Effector CD8-positive, alpha-beta T cell (primary cell): ENCODE measurements around the gene PLSCR5.

Experiments
- DNase-seq: peaks from one replicate; lab custom pipeline; 2025; lab: John Stamatoyannopoulos, UW
- total RNA-seq, 4 experiments: gene quantifications; one replicate each; lab custom pipeline; 2026; lab: John Stamatoyannopoulos, UW

Gene PLSCR5, protein sequence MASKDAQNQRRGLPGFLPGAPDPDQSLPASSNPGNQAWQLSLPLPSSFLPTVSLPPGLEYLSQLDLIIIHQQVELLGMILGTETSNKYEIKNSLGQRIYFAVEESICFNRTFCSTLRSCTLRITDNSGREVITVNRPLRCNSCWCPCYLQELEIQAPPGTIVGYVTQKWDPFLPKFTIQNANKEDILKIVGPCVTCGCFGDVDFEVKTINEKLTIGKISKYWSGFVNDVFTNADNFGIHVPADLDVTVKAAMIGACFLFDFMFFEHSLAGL
- total RNA-seq = 0 reads per million in 4 experiments

DNA sequence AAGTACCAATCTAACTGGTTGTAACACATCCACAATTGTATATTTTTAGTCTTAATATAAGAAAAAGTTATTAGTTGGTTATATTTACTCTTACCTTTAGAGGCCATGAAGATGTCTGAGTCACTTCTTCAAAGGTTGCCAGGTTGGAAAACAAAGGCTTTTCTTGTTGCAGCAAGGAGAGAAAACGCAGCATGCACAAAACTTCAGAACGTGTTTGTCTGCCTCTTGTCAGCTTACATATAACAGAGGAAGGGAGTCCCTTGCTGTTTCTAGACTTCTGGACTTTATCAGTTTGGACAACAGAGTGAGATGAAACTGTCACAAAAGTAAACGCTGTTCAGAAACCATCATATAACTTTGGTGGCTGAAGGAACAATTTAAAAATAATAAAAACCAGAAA is at the start of gene PLSCR5:
TSS of gene PLSCR5 (minus strand) at position 241 of the 400 bp plus-strand sequence. CDS start at position 107, 134 bp downstream.
- no peak for DNase-seq

DNA sequence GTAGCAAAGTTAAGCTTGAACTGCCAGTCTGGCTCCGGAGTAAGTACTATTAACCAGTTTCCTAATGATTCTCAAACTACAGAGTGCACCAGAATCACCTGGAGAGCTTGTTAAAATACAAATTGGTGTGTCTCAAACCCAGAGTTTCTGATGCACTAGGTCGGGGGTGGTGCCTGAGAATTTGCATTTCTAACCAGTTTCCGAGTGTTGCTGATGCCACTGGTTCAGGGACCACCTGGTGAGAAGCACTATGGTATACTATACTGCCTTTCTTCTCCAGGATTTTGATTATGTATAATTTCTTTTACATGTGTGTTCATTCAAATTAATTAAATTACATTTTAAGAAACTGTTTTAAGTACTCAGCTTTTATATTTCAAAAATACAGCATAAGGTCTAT is 48.8 kb upstream of the PLSCR5 start:
- no peak for DNase-seq

DNA sequence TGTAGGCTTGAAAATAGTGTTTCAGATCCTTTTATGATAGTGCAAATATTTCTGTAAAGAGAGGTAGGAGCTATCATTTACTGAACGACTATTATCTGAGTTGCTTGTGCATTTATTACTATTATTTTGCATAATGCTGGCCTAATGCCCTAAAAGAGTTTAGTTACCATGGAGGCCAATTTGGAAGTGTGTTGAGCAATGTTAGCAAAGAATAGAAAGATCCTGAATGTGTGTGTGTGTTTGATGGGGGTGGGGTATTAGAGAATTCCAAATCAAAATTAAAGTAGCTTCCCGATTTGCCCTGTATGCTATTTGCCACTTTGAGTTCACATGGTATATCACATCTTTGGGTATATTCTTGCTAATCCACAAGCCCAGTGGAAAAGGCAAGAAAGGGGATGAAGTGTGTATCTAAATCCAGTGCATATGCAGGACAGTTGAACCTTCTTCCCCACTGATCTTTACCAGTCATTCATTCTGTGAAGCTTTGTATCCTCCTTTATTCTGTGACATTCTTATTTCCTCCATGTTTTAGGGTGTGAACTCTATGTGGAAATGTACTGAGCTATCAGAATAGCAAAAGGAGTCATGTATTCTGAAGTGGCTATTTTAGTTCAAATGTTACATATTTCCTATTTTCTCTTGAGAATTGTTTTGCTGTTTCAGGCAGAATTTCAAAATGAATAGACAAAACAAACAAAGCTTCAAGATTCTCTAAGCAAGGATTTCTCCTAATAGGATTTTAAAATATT is 45.7 kb upstream of the PLSCR5 start:
- no peak for DNase-seq

DNA sequence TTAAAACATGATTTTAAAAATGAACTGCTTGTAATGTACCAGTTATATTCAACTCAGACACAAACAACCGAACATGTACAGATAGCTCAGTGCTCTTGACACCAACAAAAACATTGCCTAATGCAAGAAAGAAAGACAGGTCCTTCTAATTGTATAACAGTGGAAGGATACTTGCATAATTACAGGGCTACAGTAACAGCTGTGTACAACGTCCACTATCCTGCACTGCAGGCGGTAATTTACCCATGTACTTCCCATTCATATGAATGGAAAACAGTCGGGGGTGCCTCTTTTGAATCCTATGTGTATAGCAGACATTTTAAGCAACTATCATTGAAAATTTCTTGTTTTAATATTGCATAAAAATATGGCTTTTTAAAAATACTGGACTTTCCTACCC is 41.1 kb upstream of the PLSCR5 start:
- DNase-seq = no peak

DNA sequence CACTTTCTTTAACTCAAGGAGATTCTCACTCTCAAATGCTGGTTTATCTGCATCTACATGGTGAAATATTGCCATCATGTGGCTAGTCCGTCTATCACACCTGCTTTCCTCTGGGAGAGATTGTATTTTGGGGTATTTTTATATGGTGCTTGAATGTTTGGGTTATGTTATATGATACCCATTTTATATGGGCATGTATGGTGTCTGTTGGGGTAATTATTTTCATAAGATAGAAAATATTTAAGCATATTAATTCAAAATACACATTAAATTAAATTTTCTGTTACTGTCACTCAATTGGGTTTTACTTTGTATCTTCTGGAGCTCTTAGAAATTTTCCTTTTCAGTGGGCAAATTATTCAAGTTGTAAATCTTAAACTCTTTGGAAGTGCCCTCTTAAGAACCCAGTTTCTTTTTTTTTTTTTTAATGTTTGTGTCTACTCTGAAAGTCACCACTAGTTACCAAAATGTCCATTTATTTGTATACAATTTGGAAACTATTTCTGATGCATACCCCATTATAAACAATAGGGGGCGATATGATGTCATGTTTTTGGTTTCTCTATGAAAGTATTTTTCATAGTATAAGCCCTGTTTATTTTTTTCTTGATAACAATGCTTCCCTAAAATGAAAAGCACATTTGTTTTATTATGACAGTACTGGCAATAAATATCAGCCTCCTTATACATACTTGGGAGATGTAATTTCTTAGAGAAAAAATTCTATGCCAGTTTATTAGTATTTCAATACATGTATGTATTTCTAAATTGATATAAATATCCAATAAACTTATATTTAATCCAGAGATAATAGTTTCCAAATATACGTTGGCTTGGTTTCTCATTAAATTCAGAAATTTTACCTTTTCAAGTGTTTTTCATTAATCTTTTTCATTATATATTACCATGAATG is 36.1 kb upstream of the PLSCR5 start:
- DNase-seq = no peak

DNA sequence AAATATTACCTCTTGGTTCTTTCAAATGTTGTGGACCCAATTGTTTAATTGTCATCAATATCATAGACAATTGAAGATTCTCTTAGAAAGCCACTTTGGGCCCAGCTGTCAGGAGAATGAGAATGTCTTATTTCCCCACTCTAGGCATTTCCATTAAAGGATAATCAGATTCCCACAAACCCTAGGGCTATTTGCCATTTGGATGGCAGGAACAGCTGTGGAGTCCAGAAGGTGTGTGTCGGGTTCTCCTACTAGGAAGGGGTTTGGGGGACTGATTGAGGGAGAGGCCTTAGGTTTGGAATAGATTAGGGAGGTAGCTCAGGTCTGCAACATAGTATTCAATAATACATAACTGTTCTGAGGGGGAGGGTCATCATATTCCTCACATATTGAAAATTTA is 35.2 kb upstream of the PLSCR5 start:
- DNase-seq = no peak

DNA sequence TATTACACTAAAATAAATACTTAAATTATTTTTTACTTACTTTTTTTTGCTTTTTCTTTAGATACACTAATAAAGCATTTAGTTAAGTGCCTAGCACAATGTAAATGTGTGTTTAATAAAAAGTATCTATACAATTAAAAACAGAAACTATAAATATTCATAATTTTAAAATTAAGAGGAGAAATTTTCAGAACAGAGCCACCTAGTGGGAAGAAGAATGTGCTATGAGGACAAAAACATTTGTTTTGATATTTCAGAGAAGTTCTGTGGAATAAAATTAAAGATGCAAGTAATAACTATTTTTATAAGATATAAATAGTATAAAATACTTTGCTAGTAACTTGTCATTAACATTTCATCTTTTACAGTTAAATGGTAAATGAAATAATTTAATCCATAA is 33.6 kb upstream of the PLSCR5 start:
- DNase-seq = no peak

DNA sequence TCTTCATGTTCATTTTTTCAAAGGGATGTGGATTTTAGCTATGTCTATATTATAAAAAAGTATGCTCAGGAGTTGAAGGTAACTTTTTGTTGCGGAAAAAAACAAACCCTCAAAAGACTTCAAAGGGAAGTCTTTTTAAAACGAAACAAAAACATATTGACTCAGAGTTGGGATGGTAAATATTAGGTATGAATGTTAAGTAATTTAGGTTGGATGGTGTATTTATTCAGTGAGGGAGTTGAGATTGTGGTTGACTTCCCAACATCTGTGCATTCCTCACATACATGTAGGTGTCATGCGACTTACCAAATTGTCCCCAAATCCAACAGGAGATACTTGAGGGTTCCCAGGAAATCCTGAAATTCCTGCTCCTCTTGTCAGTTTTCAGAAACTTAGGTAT is 32.7 kb upstream of the PLSCR5 start:
- DNase-seq = no peak

DNA sequence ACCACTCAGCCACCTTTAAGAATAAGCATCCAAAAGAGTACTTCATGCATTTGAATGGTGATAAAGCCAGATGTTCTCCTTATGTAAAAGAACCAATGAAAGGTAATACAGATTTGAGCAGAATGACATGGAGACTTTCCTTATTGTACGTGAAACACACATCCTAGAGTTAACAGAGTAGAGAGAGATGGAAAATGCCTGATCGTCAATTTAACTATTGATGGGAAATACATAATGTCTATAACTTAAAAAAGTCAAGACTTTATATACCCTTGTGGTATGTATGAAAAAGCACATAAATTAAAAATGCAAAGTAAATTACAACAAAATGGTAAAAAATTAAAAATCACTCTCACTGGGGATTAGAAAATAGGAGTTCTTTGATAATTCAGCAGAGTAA is 31.7 kb upstream of the PLSCR5 start:
- no peak for DNase-seq

DNA sequence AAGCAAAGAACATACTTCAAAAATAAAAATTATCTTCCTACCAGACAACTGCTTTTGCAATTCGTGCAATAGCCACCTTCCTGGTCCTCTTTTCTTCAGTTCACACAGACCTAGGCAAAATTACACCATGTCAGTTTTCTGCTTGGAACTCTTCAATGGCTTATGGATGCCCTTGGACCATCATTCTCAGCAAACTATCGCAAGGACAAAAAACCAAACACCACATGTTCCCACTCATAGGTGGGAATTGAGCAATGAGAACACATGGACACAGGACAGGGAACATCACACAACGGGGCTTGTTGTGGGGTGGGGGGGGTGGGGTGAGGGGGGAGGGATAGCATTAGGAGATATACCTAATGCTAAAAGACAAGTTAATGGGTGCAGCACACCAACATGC is 29.2 kb upstream of the PLSCR5 start:
- DNase-seq = no peak

DNA sequence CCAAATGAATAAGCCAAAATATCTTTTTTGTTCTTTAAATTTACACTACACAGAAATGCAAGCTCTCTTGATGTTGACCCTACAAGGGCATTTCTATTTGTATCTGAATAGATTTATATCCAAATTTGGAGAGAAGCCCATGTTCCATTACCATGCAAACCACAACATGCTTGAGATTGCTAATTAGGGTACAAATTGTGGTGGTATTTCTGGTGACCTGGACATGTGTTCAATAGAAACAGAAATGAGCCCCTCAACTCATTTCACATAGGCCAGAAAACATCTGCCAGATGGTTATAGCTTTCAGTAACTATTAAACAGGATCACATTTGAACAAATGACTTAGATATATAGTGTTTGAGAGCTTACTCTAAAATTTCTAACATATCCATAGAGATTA is 23.5 kb upstream of the PLSCR5 start:
- DNase-seq = no peak

DNA sequence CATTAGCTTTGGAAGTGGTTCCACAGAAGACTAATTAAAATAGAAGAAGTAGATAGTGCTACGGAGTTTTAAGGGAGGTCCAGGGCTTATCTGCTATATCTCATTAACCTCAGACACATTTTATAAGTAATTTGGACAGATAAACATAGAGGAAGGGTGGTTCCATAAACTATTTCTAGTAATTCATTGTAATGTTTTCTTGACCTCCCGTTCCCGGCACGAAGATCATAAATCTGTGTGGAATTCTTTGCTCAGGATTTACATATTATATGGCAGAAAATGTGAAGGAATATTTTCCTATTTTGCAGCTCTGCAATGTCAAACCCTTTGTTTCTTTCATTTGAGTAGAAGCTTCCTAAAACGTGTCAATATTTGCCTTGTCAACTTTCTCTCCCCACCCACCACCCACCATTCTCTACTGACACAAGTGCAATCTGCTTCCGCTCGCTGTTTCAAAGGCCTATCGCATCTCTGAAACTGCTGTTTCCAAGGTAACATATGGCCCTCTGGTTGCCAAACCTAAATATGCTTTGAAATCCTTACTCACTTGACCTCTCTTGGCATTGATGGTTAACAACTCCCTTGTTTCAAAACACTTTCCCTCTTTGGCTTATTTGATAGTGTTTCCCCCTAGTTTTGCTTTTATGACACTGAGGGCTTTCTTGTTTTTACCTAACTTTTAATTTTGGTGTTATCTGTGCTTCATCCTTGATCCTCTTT is 21.4 kb upstream of the PLSCR5 start:
- DNase-seq = no peak

DNA sequence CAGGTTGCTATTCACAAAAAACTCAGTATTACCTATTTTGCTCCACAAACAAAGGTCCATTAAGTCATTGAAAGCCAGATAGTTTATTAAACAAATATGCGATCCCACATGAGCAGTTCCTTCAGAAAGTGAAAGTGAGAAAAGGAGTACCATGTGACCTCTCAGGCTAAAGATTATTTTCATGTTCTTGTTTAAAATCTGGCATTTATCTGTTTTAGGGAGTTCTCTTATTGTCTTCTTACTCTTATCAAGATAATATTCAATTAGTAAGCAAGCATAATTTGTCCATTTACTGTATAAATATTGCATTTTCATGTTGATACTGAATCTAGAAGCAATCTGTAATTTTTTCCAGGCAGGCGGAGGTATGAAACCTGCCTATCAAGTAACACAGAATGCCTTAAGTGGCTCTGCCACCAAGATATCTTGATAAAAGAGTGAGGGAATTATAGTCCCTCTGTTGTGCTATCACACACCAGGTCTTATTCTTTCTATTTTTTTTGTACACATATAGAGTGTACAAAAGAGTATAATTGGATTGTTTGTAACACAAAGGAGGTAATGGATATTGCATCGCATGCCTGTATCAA is 20.1 kb upstream of the PLSCR5 start:
- DNase-seq = no peak

DNA sequence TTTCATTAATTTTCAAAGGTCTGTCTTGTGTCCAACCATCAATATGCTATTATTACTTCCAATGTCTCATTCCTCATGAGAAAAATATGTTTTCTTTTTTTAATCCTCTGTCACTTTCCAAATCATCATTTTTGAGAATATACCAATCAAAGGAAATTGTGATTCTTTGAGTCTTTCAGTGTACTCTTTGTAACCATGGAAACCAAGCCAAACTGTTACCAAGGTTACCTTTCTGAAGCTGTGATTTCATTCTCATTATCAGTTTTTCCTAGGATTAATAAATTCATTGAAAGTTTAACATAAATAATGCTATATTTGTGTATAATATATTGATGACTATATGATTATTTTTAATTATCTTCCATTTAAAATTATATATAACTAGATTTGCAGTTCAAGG is 16.6 kb upstream of the PLSCR5 start:
- no peak for DNase-seq

DNA sequence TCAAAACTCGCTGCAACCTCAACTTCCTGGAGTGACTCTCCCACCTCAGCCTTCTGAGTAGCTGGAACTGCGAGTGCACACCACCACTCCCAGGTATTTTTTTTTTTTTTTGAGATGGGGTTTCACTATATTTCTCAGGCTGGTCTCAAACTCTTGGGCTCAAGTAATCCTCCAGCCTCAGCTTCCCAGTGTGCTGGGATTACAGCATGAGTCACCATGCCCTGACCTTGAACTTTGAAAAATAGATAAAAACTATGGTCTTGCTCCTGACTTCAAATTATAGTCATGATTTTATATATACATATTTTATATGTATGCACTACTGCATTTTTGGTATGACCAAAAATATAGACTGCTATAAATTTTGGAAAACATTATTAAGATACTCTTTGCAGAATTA is 6.9 kb upstream of the PLSCR5 start:
- DNase-seq = no peak

DNA sequence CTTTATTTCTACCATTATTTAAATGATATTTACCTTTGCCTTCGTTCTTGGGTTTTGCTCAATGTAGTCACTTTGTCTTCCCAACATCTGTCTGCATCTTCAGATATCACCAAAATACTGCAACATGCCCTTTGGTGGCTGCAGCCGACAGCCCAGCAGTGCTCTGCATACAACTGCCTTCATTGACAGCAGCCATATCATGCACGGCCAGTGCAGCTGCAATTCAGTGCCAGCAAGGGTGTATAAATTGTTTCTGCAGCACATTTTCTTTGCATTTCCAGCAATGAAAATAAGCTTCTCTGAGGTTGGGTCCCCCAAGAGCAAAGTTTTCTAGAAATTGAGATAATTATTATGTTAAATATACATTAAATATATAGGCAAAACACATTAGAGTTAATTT is 6.0 kb upstream of the PLSCR5 start:
- no peak for DNase-seq

DNA sequence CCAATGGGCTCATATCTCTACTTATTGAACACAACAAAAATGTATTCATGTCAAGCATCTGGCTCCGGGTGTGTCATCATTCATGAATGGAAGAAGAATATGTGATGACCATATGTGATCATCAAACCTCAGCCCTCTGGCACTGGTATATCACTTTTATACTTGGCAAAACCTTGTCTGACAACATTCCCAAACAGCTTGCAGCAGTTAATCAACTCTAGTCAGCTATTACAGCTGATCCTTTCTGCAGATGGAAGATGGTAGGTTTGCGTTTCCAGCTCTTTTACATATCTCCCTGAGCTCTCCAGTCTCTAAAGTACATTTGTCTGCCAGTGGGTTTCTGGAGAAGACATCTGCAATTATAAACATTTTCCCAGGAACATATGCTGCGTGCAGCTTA is 6.6 kb downstream of the PLSCR5 start:
- DNase-seq = no peak

DNA sequence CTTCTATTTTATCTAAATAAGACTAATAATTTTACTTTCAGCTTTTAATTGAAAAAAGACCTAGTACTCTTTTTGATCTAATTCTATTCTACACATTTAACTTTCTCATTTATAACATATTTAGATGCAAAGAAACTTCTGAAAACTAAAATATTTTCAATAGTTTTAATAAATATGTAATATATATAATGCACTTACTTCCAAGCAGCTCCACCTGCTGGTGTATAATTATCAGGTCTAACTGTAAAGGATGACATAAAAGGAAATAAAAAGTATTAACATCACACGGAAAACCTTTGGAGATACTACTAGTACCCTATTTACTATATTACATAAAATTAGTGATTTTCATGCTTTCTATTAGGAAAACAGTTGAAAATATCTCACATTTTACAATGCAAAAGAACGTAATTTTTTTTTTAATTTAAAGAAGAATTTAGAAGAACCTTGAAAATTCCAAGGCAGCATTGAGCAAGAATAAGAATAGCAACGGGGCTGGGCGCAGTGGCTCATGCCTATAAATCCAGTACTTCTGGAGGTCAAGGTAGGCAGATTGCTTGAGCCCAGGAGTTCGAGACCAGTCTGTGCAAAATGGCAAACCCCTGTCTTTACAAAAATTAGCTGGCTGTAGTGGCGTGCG is 10.2 kb downstream of the PLSCR5 start:
- DNase-seq = no peak

DNA sequence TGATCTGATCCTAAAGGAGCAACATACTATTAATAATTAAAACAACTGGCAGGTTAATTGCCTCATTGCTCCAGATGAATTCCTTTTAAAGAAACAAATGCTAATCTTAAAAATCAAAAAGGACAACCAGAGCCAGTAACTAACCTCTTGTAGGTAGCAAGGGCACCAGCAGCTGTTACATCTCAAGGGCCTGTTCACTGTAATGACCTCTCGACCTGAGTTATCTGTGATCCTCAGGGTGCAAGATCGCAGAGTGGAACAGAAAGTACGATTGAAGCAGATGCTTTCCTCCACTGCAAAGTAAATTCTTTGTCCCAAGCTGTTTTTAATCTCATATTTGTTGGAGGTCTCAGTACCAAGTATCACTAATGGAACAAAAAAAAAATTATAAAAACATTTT is 11.4 kb downstream of the PLSCR5 start:
- no peak for DNase-seq

DNA sequence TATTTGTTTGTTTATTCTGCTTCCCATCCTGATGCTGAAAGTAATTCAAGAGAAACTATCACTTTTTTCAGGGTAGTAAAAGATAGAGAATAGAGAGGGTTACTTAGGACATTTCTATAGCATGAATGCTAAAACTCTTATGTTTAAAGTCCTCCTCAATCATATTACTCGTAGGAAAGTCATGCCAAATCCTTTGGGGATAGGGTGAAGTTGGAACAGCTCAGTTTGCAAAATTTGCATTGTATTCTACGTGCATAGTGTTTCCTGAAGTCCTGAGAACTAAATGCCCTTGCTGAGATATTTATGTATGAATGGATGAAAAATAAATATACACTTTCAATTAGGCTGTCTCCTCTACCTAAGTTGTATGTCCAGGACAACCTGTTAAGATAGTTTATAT is 14.6 kb downstream of the PLSCR5 start:
- DNase-seq = no peak

DNA sequence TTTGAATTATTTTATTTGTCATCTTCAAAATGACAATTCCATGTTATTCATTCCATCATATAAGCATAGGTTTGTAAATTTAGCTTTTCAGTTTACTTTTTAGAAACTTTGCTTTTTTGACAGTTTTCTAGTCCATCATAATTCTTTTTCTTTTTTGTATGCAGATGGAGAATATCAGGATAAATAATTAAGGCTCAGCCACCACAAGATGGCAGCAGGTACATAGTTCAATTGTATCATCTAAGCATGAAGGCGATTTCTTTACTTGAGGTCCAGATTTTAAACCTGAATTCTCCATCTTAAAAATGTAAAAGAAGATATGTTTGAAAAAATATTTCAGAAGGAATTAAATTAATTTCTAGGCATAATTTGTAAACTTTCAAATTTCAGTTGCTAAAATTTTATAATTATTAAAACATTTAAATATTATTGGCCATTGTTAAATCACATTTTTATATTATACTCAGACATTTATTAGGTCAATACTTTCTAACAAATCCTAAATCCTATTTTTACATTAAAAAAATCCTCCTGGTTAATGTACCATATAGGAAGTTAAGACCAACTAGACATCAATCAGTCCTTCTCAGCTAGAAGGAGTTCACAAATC is 15.1 kb downstream of the PLSCR5 start:
- no peak for DNase-seq
